ENCODE measurements around the gene SETDB2. TPM values are rescaled to one million over a fixed set of nuclear protein-coding genes. Genes with fewer than 3 reads are reported as not detected.
A peak's percentile ranks its signal among the peaks of the same experiment; 100 is the strongest.

The SETDB2 gene
- total and polyA plus RNA-seq, 5 experiments from 2014 or later = 13.3 to 31.6 (median 14.7) TPM

- Mint-ChIP-seq H3K4me3 (peak overlapping the region in 3 of 10 donors; percentile 24 to 44 (median 35)), H3K36me3 (peaks cover 0 to 46% (median 20%) of the 10 kb centered on the region in 3 donors), H3K27ac (peak overlapping the region in 3 of 10 donors; percentile 32 to 72 (median 61)), H3K27me3 (no peaks in the 10 kb centered on the region), H3K9me3 (no peaks in the 10 kb centered on the region), H3K4me1 (peaks cover 16 to 46% (median 36%) of the 10 kb centered on the region in 4 donors)
- ATAC-seq (no peak), DNase-seq (no peak)
- POLR2A ChIA-PET = interaction anchor here (0.8 to 2.2 kb wide), 2 partner anchors 11 to 39 kb away, joined by 3 to 9 read pairs; partner anchors contain the start of genes CAB39L and SETDB2
These were observed 10.4 kb downstream of the SETDB2 start for GRCh38 chr13:49454388-49455006.

DNA sequence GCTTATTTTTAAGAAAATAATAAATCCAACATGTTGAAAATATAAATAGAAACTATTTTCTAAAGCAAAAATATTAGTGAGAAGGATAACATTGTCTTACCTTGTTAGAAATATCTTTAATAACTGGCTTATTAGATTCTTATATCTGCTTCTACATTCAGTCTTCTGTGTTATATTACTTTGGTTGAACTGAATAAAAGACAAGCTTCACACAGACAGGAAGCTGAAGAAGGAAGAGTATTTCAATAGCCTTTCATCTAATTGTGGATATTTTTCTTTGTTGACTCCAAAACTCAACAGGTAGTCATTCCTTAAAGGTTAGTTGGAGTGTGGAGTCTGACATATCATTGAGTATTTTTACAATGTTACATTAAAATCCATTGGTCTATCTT lies 10.9 kb downstream of the SETDB2 start:
- peaks cover 16 to 43% (median 30%) of the 10 kb centered on the region in 4 donors for H3K4me1 Mint-ChIP-seq
- H3K4me3 Mint-ChIP-seq = peak overlapping the region in 1 of 10 donors; percentile 33
- no peaks in the 10 kb centered on the region for H3K9me3 Mint-ChIP-seq
- H3K27me3 Mint-ChIP-seq = no peaks in the 10 kb centered on the region
- peaks cover 0 to 42% (median 18%) of the 10 kb centered on the region in 3 donors for H3K36me3 Mint-ChIP-seq
- POLR2A ChIA-PET = interaction anchor here (0.8 to 2.2 kb wide), 2 partner anchors 11 to 39 kb away, joined by 3 to 9 read pairs; partner anchors contain the start of genes CAB39L and SETDB2
- ATAC-seq = no peak
- peak overlapping the region in 2 of 10 donors; percentile 32 to 61 for H3K27ac Mint-ChIP-seq
- no peak for DNase-seq

DNA sequence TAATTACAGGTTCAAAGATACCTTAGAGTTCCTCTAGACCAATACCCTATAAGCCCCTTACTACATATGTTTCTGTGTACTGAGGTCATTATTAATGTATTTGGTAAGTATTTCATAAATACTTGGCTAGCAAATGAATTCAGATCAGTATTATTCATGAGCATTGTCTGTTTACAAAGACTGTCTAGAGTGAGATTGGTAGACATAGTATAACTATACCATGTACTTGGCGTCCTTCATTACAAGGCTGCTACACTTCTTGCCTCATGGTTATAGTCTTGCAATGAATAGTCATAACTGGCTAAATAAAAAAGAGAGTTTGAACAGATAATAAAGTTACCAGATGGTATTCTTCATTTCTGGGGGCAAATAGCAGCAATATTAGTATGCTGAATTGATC lies 12.1 kb downstream of the SETDB2 start:
- DNase-seq (no peak), ATAC-seq (no peak)
- POLR2A ChIA-PET = no interaction called here
- Mint-ChIP-seq H3K27me3 (no peaks in the 10 kb centered on the region), H3K27ac (no peak overlapping the region), H3K4me1 (peaks cover 11 to 36% (median 25%) of the 10 kb centered on the region in 4 donors), H3K4me3 (no peak overlapping the region), H3K36me3 (peaks cover 5 to 48% (median 27%) of the 10 kb centered on the region in 3 donors), H3K9me3 (no peaks in the 10 kb centered on the region)

DNA sequence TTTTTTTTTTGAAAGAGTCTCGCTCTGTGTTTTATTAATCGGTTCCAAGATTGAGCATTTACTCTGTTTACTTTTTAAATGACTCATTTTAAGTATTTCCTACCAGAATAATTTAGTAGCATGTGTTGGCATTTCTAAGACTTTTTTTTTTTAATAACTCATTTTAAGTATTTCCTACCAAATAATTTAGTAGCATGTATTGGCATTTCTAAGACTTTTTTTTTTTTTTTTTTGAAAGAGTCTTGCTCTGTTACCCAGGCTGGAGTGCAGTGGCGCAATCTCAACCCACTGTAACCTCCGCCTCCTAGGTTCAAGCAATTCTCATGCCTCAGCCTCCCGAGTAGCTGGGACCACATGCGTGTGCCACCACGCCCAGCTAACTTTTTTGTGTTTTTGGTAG lies 13.1 kb downstream of the SETDB2 start:
- H3K27ac Mint-ChIP-seq = peak overlapping the region in 1 of 10 donors; percentile 43
- H3K9me3 Mint-ChIP-seq = peaks cover 0 to 1% (median 0%) of the 10 kb centered on the region in 9 donors
- ATAC-seq = no peak
- no peak overlapping the region for H3K4me3 Mint-ChIP-seq
- H3K4me1 Mint-ChIP-seq = peaks cover 11 to 36% (median 23%) of the 10 kb centered on the region in 4 donors
- POLR2A ChIA-PET = no interaction called here
- DNase-seq = no peak
- no peaks in the 10 kb centered on the region for H3K27me3 Mint-ChIP-seq
- peaks cover 10 to 50% (median 31%) of the 10 kb centered on the region in 3 donors for H3K36me3 Mint-ChIP-seq

- no peak for DNase-seq
- no peaks in the 10 kb centered on the region for H3K27me3 Mint-ChIP-seq
- no peak overlapping the region for H3K27ac Mint-ChIP-seq
- no peak for ATAC-seq
- peaks cover 19 to 60% (median 45%) of the 10 kb centered on the region in 3 donors for H3K36me3 Mint-ChIP-seq
- H3K4me3 Mint-ChIP-seq = no peak overlapping the region
- peaks cover 0 to 13% (median 3%) of the 10 kb centered on the region in 9 donors for H3K9me3 Mint-ChIP-seq
- H3K4me1 Mint-ChIP-seq = peaks cover 8 to 26% (median 9%) of the 10 kb centered on the region in 4 donors
- POLR2A ChIA-PET = interaction anchor here (0.9 kb wide), 1 partner anchor 14 kb away, joined by 3 read pairs; no protein-coding TSS in a partner anchor
These were observed 15.5 kb downstream of the SETDB2 start for GRCh38 chr13:49459580-49459979.

DNA sequence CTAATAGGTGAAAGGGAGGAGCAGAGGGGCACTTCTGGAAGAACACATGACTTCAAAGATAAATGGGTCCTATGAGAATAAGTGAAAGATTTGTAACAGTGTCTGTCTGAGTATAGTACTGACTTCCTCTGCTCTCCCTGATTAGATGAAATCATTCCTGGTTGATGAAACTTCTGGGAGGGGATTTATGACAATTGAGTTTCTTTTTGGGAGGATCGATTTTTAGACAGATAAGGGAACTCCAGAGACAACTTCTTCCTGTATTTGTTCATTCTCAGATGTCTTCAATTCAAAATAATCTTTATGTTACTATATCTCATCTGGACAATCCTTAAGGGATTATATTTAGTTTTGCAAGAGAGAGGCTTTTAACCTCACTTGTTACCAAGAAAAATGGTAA lies 20.0 kb downstream of the SETDB2 start:
- H3K9me3 Mint-ChIP-seq = peaks cover 0 to 13% (median 3%) of the 10 kb centered on the region in 9 donors
- ATAC-seq = no peak
- H3K27ac Mint-ChIP-seq = peak overlapping the region in 1 of 10 donors; percentile 22
- H3K36me3 Mint-ChIP-seq = peaks cover 19 to 77% (median 62%) of the 10 kb centered on the region in 3 donors
- no peak for DNase-seq
- H3K4me3 Mint-ChIP-seq = no peak overlapping the region
- no peaks in the 10 kb centered on the region for H3K4me1 Mint-ChIP-seq
- no peaks in the 10 kb centered on the region for H3K27me3 Mint-ChIP-seq
- POLR2A ChIA-PET = no interaction called here

DNA sequence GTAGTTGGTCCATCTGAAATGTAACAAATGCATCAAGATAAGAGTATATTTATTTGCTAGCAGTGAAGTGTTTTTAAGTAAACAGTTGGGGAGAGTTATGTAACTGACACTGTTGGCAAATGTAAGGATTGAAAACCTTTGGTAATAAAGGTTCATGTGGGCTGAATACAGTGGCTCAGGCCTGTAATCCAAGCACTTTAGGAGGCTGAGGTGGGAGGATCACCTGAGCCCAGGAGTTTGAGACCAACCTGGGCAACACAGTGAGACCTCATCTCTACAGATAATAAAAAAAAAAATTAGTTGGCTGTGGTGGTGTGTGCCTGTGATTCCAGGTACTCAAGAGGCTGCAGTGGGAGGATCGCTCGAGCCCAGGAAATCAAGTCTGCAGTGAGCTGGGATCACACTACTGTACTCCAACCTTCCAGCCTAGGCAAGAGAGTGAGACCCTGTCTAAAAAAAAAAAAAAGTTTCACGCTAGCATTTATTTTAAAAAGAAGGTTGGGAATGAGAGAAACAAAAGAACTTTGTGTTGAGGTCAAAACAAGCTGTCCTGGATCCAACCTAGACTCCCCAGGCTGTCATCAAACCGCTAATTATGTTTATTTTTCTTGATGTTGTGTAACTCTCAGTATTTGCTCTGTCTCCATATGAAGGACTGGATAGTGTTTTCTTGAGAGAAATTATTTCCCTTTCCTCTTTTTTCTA lies 20.7 kb downstream of the SETDB2 start:
- POLR2A ChIA-PET = no interaction called here

DNA sequence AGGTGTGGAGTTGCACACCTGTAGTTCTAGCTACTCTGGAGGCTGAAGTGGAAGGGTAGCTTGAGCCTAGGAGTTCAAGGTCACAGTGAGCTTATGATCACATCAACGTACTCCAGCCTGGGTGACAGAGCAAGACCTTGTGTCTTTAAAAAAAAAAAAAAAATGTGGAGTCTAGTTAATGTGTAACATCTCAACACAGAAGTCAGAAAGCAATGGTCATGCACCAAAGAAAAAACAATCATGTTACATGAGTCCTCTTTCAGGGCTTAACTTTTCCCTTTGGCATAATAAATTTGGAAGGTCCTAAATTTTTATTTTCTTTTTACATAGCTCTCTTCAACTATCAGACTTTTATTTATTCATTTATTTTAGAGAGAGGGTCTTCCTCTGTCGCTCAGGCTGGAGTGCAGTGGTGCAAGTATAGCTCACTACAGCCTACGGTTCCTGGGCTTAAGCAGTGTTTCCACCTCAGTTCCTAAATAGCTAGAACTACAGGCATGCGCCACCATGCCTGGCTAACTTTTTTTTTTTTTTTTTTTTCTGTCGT lies 22.3 kb downstream of the SETDB2 start:
- H3K9me3 Mint-ChIP-seq = peaks cover 0 to 13% (median 3%) of the 10 kb centered on the region in 9 donors
- H3K4me3 Mint-ChIP-seq = no peak overlapping the region
- no peaks in the 10 kb centered on the region for H3K4me1 Mint-ChIP-seq
- POLR2A ChIA-PET = no interaction called here
- peak overlapping the region in 1 of 10 donors; percentile 17 for H3K27ac Mint-ChIP-seq
- H3K27me3 Mint-ChIP-seq = no peaks in the 10 kb centered on the region
- ATAC-seq (no peak), DNase-seq (no peak)
- peaks cover 15 to 87% (median 60%) of the 10 kb centered on the region in 3 donors for H3K36me3 Mint-ChIP-seq

More for the DNA sequence above, 20.7 kb downstream of the SETDB2 start:
- no peak overlapping the region for H3K27ac Mint-ChIP-seq
- no peaks in the 10 kb centered on the region for H3K4me1 Mint-ChIP-seq
- ATAC-seq (no peak), DNase-seq (no peak)
- H3K36me3 Mint-ChIP-seq = peaks cover 19 to 84% (median 66%) of the 10 kb centered on the region in 3 donors
- H3K9me3 Mint-ChIP-seq = peaks cover 0 to 13% (median 3%) of the 10 kb centered on the region in 9 donors
- H3K27me3 Mint-ChIP-seq = no peaks in the 10 kb centered on the region
- no peak overlapping the region for H3K4me3 Mint-ChIP-seq

GRCh38 chr13:49472186-49472585 lies 28.1 kb downstream of the SETDB2 start:
- H3K4me1 Mint-ChIP-seq = no peaks in the 10 kb centered on the region
- POLR2A ChIA-PET = no interaction called here
- no peak overlapping the region for H3K4me3 Mint-ChIP-seq
- no peaks in the 10 kb centered on the region for H3K27me3 Mint-ChIP-seq
- H3K36me3 Mint-ChIP-seq = peaks cover 0 to 80% (median 34%) of the 10 kb centered on the region in 3 donors
- DNase-seq (no peak), ATAC-seq (no peak)
- no peak overlapping the region for H3K27ac Mint-ChIP-seq
- no peaks in the 10 kb centered on the region for H3K9me3 Mint-ChIP-seq

DNA sequence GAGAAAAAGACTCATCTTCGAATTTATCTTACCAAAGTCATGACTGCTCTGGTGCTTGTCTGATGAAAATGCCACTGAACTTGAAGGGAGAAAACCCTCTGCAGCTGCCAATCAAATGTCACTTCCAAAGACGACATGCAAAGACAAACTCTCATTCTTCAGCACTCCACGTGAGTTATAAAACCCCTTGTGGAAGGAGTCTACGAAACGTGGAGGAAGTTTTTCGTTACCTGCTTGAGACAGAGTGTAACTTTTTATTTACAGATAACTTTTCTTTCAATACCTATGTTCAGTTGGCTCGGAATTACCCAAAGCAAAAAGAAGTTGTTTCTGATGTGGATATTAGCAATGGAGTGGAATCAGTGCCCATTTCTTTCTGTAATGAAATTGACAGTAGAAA lies 32.5 kb downstream of the SETDB2 start:
- H3K4me1 Mint-ChIP-seq = no peaks in the 10 kb centered on the region
- no peaks in the 10 kb centered on the region for H3K9me3 Mint-ChIP-seq
- POLR2A ChIA-PET = no interaction called here
- H3K36me3 Mint-ChIP-seq = peaks cover 0 to 76% (median 21%) of the 10 kb centered on the region in 3 donors
- no peak overlapping the region for H3K4me3 Mint-ChIP-seq
- H3K27ac Mint-ChIP-seq = no peak overlapping the region
- no peaks in the 10 kb centered on the region for H3K27me3 Mint-ChIP-seq
- no peak for DNase-seq
- ATAC-seq = no peak

DNA sequence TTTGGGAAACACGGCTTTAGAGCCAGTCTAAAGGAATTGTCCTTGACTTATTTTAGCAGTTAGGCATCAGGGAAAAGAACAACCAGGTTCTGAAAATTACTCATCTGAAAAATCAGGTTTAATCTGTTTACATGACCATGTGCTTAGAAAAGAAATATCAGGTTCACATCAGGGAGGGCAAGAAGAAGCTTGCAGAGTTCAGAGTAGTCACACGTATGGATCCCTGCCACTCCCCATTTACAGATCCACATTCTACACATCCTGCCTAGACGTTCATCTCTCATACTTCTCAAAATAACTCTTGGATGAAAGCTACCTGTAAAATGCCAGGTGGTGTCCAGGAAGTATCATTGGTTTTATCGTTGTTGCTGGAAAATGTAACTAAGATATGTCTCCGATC lies 37.7 kb downstream of the SETDB2 start:
- ATAC-seq (no peak), DNase-seq (no peak)
- peak overlapping the region in 1 of 10 donors; percentile 8 for H3K27ac Mint-ChIP-seq
- H3K4me3 Mint-ChIP-seq = no peak overlapping the region
- H3K4me1 Mint-ChIP-seq = peaks cover 0 to 2% (median 0%) of the 10 kb centered on the region in 4 donors
- peaks cover 0 to 85% (median 20%) of the 10 kb centered on the region in 3 donors for H3K36me3 Mint-ChIP-seq
- POLR2A ChIA-PET = no interaction called here
- H3K9me3 Mint-ChIP-seq = no peaks in the 10 kb centered on the region
- no peaks in the 10 kb centered on the region for H3K27me3 Mint-ChIP-seq

- ATAC-seq (no peak), DNase-seq (no peak)
- POLR2A ChIA-PET = no interaction called here
- Mint-ChIP-seq H3K4me3 (no peak overlapping the region), H3K4me1 (peaks cover 0 to 2% (median 0%) of the 10 kb centered on the region in 4 donors), H3K36me3 (peaks cover 0 to 57% (median 17%) of the 10 kb centered on the region in 3 donors), H3K9me3 (no peaks in the 10 kb centered on the region), H3K27me3 (no peaks in the 10 kb centered on the region), H3K27ac (no peak overlapping the region)
These were observed 44.5 kb downstream of the SETDB2 start for GRCh38 chr13:49488563-49488962.

Data from naive thymus-derived CD8-positive, alpha-beta T cell (primary cell).